ENCODE measurements around the gene ESPN.

- TF ChIP-seq CTCF (IDR thresholded peaks at IDR 0.05; ENCODE audit: low read depth, low read length) (peak; percentile 51), MYC (IDR thresholded peaks at IDR 0.05; ENCODE audit: low read depth, low read length) (no peak), MAX (IDR thresholded peaks at IDR 0.05; ENCODE audit: low read depth, low read length) (no peak), POLR2A (IDR thresholded peaks at IDR 0.05; ENCODE audit: extremely low read depth, insufficient read length) (no peak)
Measured at GRCh38 chr1:6445062-6445763, 20.6 kb downstream of the ESPN start.
